Prostate gland (tissue), 2 donors: ENCODE data around the gene SYNJ2.

Experiments
- POLR2A ChIP-seq: fragments of 450-650 bp; IDR thresholded peaks from one replicate; pipeline ENCODE4 v1.6.1; 2016; ENCODE audit warnings: antibody characterized with exemption, mild to moderate bottlenecking
- POLR2AphosphoS5 ChIP-seq: sonication (generic); formaldehyde crosslinking; IDR thresholded peaks from one replicate; pipeline ENCODE4 v1.6.1; 2017; ENCODE audit warnings: antibody characterized with exemption
- TF ChIP-seq, protein P1 (sequence below), 4 experiments: fragments of 200-600 bp in 2 of 4; fragments of 450-650 bp in 2 of 4; sonication (generic) in 2 of 4; IDR thresholded peaks; 1 replicate in 3 of 4; 2 replicates in 1 of 4; pipeline ENCODE4 v1.5.1; 2016 to 2019; ENCODE audit warnings: antibody characterized with exemption in 4 of 4, mild to moderate bottlenecking in 2 of 4, moderate library complexity in 2 of 4

DNA sequence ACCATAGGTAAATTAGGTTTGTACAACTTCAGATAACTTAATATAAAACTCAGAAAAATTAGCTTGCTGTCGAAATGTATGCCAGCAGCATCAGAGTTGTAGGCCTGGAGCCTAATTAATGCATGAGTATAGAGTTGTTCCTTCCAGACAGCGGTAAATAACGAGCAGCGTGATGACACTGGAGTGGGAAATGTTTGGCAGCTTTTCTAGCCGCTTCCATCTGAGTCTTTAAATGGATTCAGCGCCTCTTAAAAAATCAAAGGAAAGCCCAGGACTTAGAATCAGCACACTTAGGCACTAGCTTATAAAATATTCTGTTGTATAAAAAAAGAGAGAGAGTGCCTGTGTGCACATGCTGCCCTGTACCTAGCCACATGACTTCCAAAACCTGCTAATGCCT lies 43.7 kb upstream of the SYNJ2 start:
- TF ChIP-seq, protein P1, sequence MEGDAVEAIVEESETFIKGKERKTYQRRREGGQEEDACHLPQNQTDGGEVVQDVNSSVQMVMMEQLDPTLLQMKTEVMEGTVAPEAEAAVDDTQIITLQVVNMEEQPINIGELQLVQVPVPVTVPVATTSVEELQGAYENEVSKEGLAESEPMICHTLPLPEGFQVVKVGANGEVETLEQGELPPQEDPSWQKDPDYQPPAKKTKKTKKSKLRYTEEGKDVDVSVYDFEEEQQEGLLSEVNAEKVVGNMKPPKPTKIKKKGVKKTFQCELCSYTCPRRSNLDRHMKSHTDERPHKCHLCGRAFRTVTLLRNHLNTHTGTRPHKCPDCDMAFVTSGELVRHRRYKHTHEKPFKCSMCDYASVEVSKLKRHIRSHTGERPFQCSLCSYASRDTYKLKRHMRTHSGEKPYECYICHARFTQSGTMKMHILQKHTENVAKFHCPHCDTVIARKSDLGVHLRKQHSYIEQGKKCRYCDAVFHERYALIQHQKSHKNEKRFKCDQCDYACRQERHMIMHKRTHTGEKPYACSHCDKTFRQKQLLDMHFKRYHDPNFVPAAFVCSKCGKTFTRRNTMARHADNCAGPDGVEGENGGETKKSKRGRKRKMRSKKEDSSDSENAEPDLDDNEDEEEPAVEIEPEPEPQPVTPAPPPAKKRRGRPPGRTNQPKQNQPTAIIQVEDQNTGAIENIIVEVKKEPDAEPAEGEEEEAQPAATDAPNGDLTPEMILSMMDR (IDR thresholded peaks at IDR 0.05): no peak
- TF ChIP-seq POLR2A (no peak), POLR2AphosphoS5 (no peak)
